WTC11 (cell line): ENCODE results near the gene LMO2. TPM values are rescaled to one million over a fixed set of nuclear protein-coding genes. Genes with fewer than 3 reads are reported as not detected.
"Not testable (repeated sequence)": the region's sequence is repeated elsewhere in the genome, so short reads cannot be mapped to it uniquely, and the experiment has no call there.

Source experiments
- ATAC-seq: fragments of 200-7000 bp; cut with Tn5 transposase; 2 replicates; pipeline ENCODE4 v1.10.0; 2021; ENCODE audit warnings: mild to moderate bottlenecking, moderate library complexity
- CTCF ChIA-PET: fragments of 300-600 bp; sonication (Branson Sonifier 250); formaldehyde crosslinking; loops from one replicate; lab custom pipeline; 2021; ENCODE audit warnings: antibody characterized with exemption; lab: Charles Lee
- POLR2A ChIA-PET: fragments of 350-600 bp; sonication (Branson Sonifier 250); formaldehyde crosslinking; loops from one replicate; lab custom pipeline; 2021; ENCODE audit warnings: antibody characterized with exemption; lab: Charles Lee
- DNase-seq: peaks from one replicate; pipeline ENCODE4 v3.0.0; 2021; ENCODE audit warnings: low spot score
- H3K27ac Mint-ChIP-seq: 2 replicates; pipeline ENCODE4 v1.8.0; 2021; ENCODE audit warnings: mixed read lengths
- H3K27me3 Mint-ChIP-seq: 2 replicates; pipeline ENCODE4 v1.8.0; 2021; ENCODE audit warnings: low read depth, mild to moderate bottlenecking, moderate library complexity, mixed read lengths
- H3K36me3 Mint-ChIP-seq: 2 replicates; pipeline ENCODE4 v1.8.0; 2021; ENCODE audit warnings: mixed read lengths
- H3K4me1 Mint-ChIP-seq: 2 replicates; pipeline ENCODE4 v1.8.0; 2022; ENCODE audit warnings: mixed read lengths
- H3K4me3 Mint-ChIP-seq: 2 replicates; pipeline ENCODE4 v1.8.0; 2021; ENCODE audit warnings: mild to moderate bottlenecking, moderate library complexity, mixed read lengths
- H3K9me3 Mint-ChIP-seq: 2 replicates; pipeline ENCODE4 v1.8.0; 2021; ENCODE audit warnings: mixed read lengths
- CREB1 ChIP-seq: sonication (generic); formaldehyde crosslinking; IDR thresholded peaks from 2 replicates; pipeline ENCODE4 v1.8.0; 2023; ENCODE audit warnings: mild to moderate bottlenecking, missing genetic modification reagents
- NFYB ChIP-seq: sonication (generic); formaldehyde crosslinking; conservative IDR thresholded peaks from 2 replicates; pipeline ENCODE4 v1.8.0; 2022; ENCODE audit warnings: low read depth, missing genetic modification reagents
- OVOL2 ChIP-seq: fragments of 250-450 bp; sonication (Bioruptor Pico); IDR thresholded peaks from 2 replicates; pipeline ENCODE4 v1.9.0; 2021; ENCODE audit warnings: mild to moderate bottlenecking, borderline replicate concordance
- RELA ChIP-seq: sonication (generic); formaldehyde crosslinking; IDR thresholded peaks from 2 replicates; pipeline ENCODE4 v1.8.1; 2022; ENCODE audit warnings: missing genetic modification reagents, mild to moderate bottlenecking, borderline replicate concordance
- SP1 ChIP-seq: sonication (generic); formaldehyde crosslinking; conservative IDR thresholded peaks from 2 replicates; pipeline ENCODE4 v1.8.1; 2022; ENCODE audit warnings: missing genetic modification reagents
- TP53 ChIP-seq: sonication (generic); formaldehyde crosslinking; IDR thresholded peaks from 2 replicates; pipeline ENCODE4 v1.8.1; 2023; ENCODE audit warnings: mild to moderate bottlenecking, missing genetic modification reagents
- ZBTB21 ChIP-seq: sonication (generic); formaldehyde crosslinking; IDR thresholded peaks from 2 replicates; pipeline ENCODE4 v1.8.1; 2023; ENCODE audit warnings: mild to moderate bottlenecking, missing genetic modification reagents, borderline replicate concordance
- ZNF263 ChIP-seq: sonication (generic); formaldehyde crosslinking; IDR thresholded peaks from 2 replicates; pipeline ENCODE4 v1.8.1; 2022; ENCODE audit warnings: low read depth, mild to moderate bottlenecking, moderate library complexity, missing genetic modification reagents
- ZNF317 ChIP-seq: sonication (generic); formaldehyde crosslinking; IDR thresholded peaks from 2 replicates; pipeline ENCODE4 v1.8.1; 2023; ENCODE audit warnings: low read depth, mild to moderate bottlenecking, moderate library complexity, missing genetic modification reagents, borderline replicate concordance
- ZNF423 ChIP-seq: fragments of 250-450 bp; sonication (Bioruptor Pico); IDR thresholded peaks from 2 replicates; pipeline ENCODE4 v2.1.2; 2022; ENCODE audit warnings: mild to moderate bottlenecking, moderate library complexity
- ZNF671 ChIP-seq: fragments of 250-450 bp; sonication (Bioruptor Pico); IDR thresholded peaks from 2 replicates; pipeline ENCODE4 v1.8.0; 2021; ENCODE audit warnings: mild to moderate bottlenecking
- total RNA-seq: library from RNA; stranded (reverse); gene quantifications from 3 replicates; pipeline ENCODE4 v1.2.3, GENCODE V29; 2021
- TF ChIP-seq, protein P1 (sequence below): sonication (generic); formaldehyde crosslinking; conservative IDR thresholded peaks from 2 replicates; pipeline ENCODE4 v1.8.1; 2023; ENCODE audit warnings: mild to moderate bottlenecking, low read depth, missing genetic modification reagents, moderate library complexity
- TF ChIP-seq, protein P2 (sequence below): sonication (generic); formaldehyde crosslinking; IDR thresholded peaks from 2 replicates; pipeline ENCODE4 v1.8.0; 2022; ENCODE audit warnings: mild to moderate bottlenecking, missing genetic modification reagents
- TF ChIP-seq, protein P3 (sequence below): sonication (generic); formaldehyde crosslinking; IDR thresholded peaks from 2 replicates; pipeline ENCODE4 v1.8.1; 2022; ENCODE audit warnings: missing genetic modification reagents, borderline replicate concordance
- TF ChIP-seq, protein P4 (sequence below): sonication (generic); formaldehyde crosslinking; IDR thresholded peaks from 2 replicates; pipeline ENCODE4 v1.8.1; 2022; ENCODE audit warnings: mild to moderate bottlenecking, moderate library complexity, missing genetic modification reagents
- TF ChIP-seq, protein P5 (sequence below): fragments of 250-450 bp; sonication (Bioruptor Pico); IDR thresholded peaks from 2 replicates; pipeline ENCODE4 v2.1.2; 2022; ENCODE audit warnings: mild to moderate bottlenecking, moderate library complexity

The LMO2 gene
- total RNA-seq, 1 experiment from 2014 or later = 3.4 TPM

DNA sequence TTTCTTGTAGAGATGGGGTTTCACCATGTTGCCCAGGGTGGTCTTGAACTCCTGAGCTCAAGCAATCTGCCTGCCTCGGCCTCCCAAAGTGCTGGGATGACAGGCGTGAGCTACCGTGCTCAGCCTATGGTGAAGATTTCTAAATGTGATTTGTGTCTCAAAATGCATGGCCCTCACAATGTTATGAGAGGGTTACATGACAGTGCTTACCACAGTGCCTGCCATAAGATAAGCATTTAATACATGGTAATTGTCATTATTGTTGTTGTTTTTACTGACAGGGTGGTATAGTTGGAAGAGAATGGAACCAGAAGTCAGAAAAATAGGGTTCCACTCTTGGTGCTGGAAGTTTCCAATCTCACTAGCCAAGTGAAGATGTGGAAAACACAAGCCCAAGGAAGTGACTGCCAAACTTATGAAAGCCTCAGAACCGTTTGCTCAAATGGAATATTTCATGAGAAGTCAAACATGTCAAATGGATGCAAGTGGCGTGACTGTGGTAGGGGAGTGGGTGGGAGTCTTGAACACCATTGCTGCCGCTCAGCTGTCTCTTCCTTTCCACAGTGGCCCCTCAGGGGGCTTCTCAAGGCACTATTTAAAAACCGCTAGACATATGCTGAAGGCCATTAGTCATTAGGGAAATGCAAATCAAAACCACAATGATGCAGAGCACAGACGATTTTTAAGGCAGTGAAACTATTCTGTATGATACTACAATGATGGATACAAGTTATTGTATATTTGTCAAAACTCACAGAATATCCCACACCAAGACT is 29.1 kb upstream of the LMO2 start (continued):
- TF ChIP-seq, protein P1, sequence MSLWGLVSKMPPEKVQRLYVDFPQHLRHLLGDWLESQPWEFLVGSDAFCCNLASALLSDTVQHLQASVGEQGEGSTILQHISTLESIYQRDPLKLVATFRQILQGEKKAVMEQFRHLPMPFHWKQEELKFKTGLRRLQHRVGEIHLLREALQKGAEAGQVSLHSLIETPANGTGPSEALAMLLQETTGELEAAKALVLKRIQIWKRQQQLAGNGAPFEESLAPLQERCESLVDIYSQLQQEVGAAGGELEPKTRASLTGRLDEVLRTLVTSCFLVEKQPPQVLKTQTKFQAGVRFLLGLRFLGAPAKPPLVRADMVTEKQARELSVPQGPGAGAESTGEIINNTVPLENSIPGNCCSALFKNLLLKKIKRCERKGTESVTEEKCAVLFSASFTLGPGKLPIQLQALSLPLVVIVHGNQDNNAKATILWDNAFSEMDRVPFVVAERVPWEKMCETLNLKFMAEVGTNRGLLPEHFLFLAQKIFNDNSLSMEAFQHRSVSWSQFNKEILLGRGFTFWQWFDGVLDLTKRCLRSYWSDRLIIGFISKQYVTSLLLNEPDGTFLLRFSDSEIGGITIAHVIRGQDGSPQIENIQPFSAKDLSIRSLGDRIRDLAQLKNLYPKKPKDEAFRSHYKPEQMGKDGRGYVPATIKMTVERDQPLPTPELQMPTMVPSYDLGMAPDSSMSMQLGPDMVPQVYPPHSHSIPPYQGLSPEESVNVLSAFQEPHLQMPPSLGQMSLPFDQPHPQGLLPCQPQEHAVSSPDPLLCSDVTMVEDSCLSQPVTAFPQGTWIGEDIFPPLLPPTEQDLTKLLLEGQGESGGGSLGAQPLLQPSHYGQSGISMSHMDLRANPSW = no peak
- TF ChIP-seq ZNF317 (CRISPR knock-in tag) (no peak), ZNF671 (CRISPR knock-in tag) (no peak), ZNF423 (CRISPR knock-in tag) (no peak)
- TF ChIP-seq, protein P2, sequence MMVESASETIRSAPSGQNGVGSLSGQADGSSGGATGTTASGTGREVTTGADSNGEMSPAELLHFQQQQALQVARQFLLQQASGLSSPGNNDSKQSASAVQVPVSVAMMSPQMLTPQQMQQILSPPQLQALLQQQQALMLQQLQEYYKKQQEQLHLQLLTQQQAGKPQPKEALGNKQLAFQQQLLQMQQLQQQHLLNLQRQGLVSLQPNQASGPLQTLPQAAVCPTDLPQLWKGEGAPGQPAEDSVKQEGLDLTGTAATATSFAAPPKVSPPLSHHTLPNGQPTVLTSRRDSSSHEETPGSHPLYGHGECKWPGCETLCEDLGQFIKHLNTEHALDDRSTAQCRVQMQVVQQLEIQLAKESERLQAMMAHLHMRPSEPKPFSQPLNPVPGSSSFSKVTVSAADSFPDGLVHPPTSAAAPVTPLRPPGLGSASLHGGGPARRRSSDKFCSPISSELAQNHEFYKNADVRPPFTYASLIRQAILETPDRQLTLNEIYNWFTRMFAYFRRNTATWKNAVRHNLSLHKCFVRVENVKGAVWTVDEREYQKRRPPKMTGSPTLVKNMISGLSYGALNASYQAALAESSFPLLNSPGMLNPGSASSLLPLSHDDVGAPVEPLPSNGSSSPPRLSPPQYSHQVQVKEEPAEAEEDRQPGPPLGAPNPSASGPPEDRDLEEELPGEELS (CRISPR knock-in tag) = no peak

DNA sequence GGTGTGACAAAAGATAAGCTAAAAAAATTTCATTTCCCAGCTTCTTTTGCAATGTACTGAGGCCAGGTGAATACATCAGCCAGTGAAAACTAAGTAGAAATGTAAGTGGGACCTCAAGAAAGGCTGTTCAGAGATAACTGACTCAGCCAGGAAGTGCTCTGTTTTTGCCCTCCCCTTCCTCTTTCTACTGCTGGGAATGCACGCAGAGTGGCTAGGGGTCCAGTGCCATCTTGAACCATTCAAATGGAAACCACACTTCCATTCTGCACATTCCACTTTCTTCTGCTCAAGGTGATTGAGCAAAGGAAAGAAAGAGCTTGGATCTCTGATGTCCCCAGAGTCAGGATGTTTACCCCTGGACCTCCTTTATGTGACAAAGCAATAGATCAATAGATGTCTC is 27.8 kb upstream of the LMO2 start:
- ChIA-PET POLR2A (no interaction called here), CTCF (interaction anchor here (2.4 kb wide), 1 partner anchor 68 kb away, joined by 5 read pairs; no protein-coding TSS in a partner anchor)
- DNase-seq (no peak), ATAC-seq (peak; percentile 39; the same call in 1 of the 2 replicates)
- no peaks in the 10 kb centered on the region; the same call in 1 of the 2 replicates for H3K9me3 Mint-ChIP-seq
- no peaks in the 10 kb centered on the region for H3K36me3 Mint-ChIP-seq
- no peak overlapping the region for H3K4me3 Mint-ChIP-seq
- H3K27ac Mint-ChIP-seq = no peak overlapping the region
- no peaks in the 10 kb centered on the region for H3K4me1 Mint-ChIP-seq
- no peaks in the 10 kb centered on the region; the same call in 1 of the 2 replicates for H3K27me3 Mint-ChIP-seq
- TF ChIP-seq, protein P3, sequence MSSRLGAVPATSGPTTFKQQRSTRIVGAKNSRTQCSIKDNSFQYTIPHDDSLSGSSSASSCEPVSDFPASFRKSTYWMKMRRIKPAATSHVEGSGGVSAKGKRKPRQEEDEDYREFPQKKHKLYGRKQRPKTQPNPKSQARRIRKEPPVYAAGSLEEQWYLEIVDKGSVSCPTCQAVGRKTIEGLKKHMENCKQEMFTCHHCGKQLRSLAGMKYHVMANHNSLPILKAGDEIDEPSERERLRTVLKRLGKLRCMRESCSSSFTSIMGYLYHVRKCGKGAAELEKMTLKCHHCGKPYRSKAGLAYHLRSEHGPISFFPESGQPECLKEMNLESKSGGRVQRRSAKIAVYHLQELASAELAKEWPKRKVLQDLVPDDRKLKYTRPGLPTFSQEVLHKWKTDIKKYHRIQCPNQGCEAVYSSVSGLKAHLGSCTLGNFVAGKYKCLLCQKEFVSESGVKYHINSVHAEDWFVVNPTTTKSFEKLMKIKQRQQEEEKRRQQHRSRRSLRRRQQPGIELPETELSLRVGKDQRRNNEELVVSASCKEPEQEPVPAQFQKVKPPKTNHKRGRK (CRISPR knock-in tag) = no peak
- TF ChIP-seq, protein P4, sequence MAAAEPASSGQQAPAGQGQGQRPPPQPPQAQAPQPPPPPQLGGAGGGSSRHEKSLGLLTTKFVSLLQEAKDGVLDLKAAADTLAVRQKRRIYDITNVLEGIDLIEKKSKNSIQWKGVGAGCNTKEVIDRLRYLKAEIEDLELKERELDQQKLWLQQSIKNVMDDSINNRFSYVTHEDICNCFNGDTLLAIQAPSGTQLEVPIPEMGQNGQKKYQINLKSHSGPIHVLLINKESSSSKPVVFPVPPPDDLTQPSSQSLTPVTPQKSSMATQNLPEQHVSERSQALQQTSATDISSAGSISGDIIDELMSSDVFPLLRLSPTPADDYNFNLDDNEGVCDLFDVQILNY (CRISPR knock-in tag) = no peak
- TF ChIP-seq, protein P1 = no peak
- no peak for TF ChIP-seq TP53
- TF ChIP-seq ZNF671 (CRISPR knock-in tag) = no peak
- no peak for TF ChIP-seq CREB1 (CRISPR knock-in tag)
- TF ChIP-seq RELA (CRISPR knock-in tag) = no peak
- TF ChIP-seq, protein P5, sequence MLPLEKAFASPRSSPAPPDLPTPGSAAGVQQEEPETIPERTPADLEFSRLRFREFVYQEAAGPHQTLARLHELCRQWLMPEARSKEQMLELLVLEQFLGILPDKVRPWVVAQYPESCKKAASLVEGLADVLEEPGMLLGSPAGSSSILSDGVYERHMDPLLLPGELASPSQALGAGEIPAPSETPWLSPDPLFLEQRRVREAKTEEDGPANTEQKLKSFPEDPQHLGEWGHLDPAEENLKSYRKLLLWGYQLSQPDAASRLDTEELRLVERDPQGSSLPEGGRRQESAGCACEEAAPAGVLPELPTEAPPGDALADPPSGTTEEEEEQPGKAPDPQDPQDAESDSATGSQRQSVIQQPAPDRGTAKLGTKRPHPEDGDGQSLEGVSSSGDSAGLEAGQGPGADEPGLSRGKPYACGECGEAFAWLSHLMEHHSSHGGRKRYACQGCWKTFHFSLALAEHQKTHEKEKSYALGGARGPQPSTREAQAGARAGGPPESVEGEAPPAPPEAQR (CRISPR knock-in tag) = no peak
- TF ChIP-seq NFYB (CRISPR knock-in tag) = no peak
- no peak for TF ChIP-seq OVOL2 (CRISPR knock-in tag)
- TF ChIP-seq ZNF263 (CRISPR knock-in tag) = no peak
- TF ChIP-seq ZBTB21 (CRISPR knock-in tag) = no peak
- no peak for TF ChIP-seq SP1 (CRISPR knock-in tag)

DNA sequence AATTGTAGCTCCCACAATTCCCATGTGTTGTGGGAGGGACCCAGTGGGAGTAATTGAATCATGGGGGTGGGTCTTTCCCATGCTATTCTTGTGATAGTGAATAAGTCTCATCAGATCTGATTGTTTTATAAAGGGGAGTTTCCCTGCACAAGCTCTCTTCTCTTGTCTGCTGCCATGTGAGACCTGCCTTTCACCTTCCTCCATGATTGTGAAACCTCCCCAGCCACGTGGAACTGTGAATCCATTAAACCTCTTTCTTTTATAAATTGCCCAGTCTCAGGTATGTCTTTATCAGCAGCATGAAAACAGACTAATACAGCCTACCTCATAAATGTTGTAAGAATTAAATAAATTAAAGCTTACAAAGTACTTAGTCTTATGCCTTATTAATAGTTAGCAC is 25.5 kb upstream of the LMO2 start:
- H3K27ac Mint-ChIP-seq, H3K4me3 Mint-ChIP-seq: not testable (repeated sequence)
- CTCF ChIA-PET = interaction anchor here (2.4 kb wide), 1 partner anchor 71 kb away, joined by 5 read pairs; no protein-coding TSS in a partner anchor

More for the DNA sequence above, 25.5 kb upstream of the LMO2 start:
- ATAC-seq, H3K27me3 Mint-ChIP-seq, H3K4me1 Mint-ChIP-seq, POLR2A ChIA-PET, DNase-seq, H3K36me3 Mint-ChIP-seq: not testable (repeated sequence)
- H3K9me3 Mint-ChIP-seq = peaks cover 14% of the 10 kb centered on the region
